K562 (cell line): ENCODE results near the gene GPR37L1. TPM values are rescaled to one million over a fixed set of nuclear protein-coding genes. Genes with fewer than 3 reads are reported as not detected.

Experiments
- FOXJ2 ChIP-seq: fragments of 200-800 bp; sonication (Bioruptor generic); IDR thresholded peaks from 2 replicates; pipeline ENCODE4 v1.6.1; 2016; ENCODE audit warnings: missing genetic modification characterization, missing compliant biosample characterization
- SAP30 ChIP-seq: fragments of 200-600 bp; sonication (generic); IDR thresholded peaks from 2 replicates; pipeline ENCODE4 v1.6.1; 2012; ENCODE audit warnings: borderline replicate concordance, low read depth, mild to moderate bottlenecking, moderate library complexity, low read length, control low read depth, inconsistent platforms; ENCODE audit not compliant: insufficient read depth, poor library complexity, severe bottlenecking
- THRB ChIP-seq: fragments of 450-650 bp; formaldehyde crosslinking; conservative IDR thresholded peaks from 2 replicates; pipeline ENCODE4 v1.4.0; 2022; ENCODE audit warnings: mild to moderate bottlenecking, missing genetic modification characterization
- VEZF1 ChIP-seq: fragments of 200-800 bp; sonication (Bioruptor generic); IDR thresholded peaks from 2 replicates; pipeline ENCODE4 v1.6.1; 2017; ENCODE audit warnings: missing genetic modification characterization, missing compliant biosample characterization
- ZBTB7A ChIP-seq: IDR thresholded peaks from 2 replicates; pipeline ENCODE4 v1.6.1; 2011; ENCODE audit warnings: low read depth, mild to moderate bottlenecking, low read length, moderate library complexity, borderline replicate concordance; ENCODE audit not compliant: control insufficient read depth
- polyA plus RNA-seq, 8 experiments: library from polyadenylated mRNA; depleted of rRNA in 4 of 8; stranded (reverse) in 5 of 8; unstranded in 3 of 8; fragments of >200 nt; fragmentation: Nextera tagmentation in 2 of 8; fragmentation: Illumina TruSeq in 1 of 8; extraction: Ambion mirVana in 2 of 8; extraction: Trizol in 1 of 8; gene quantifications; 2 replicates each; pipeline versions ENCODE4 v1.2.1 to v1.2.3, GENCODE V29; 2011 to 2014; ENCODE audit warnings: inconsistent platforms in 1 of 8, missing spikeins in 1 of 8
- total RNA-seq, 7 experiments: library from RNA; depleted of rRNA in 6 of 7; stranded (reverse); fragments of >200 nt in 6 of 7; fragmentation: Illumina TruSeq in 2 of 7; extraction: Trizol in 2 of 7; gene quantifications; 2 replicates each; pipeline versions ENCODE4 v1.2.1 to v1.2.3, GENCODE V29; 2011 to 2021; ENCODE audit warnings: low replicate concordance in 1 of 7
- TF ChIP-seq, protein P1 (sequence below), 3 experiments: fragments of 200-800 bp in 1 of 3; fragments of 250-450 bp in 1 of 3; fragments of 450-650 bp in 1 of 3; sonication (Bioruptor Pico) in 1 of 3; sonication (Bioruptor generic) in 1 of 3; formaldehyde crosslinking in 1 of 3; IDR thresholded peaks; 2 replicates each; pipeline versions ENCODE4 v1.6.1 to v1.8.0; 2016 to 2022; ENCODE audit warnings: mild to moderate bottlenecking in 2 of 3, missing genetic modification characterization in 2 of 3, missing compliant biosample characterization in 1 of 3, moderate library complexity in 1 of 3
- TF ChIP-seq, protein P2 (sequence below), 2 experiments: fragments of 250-450 bp in 1 of 2; fragments of 450-650 bp in 1 of 2; sonication (Bioruptor Pico) in 1 of 2; IDR thresholded peaks; 2 replicates each; pipeline versions ENCODE4 v1.6.1 to v1.8.0; 2016 to 2021; ENCODE audit warnings: mild to moderate bottlenecking in 2 of 2, moderate library complexity in 2 of 2, missing compliant biosample characterization in 1 of 2, missing genetic modification characterization in 1 of 2

The GPR37L1 gene
- total and polyA plus RNA-seq, 9 of the 15 experiments (the other 6 are each of a cell fraction or from before 2014, with no cell fraction given) = not detected

DNA sequence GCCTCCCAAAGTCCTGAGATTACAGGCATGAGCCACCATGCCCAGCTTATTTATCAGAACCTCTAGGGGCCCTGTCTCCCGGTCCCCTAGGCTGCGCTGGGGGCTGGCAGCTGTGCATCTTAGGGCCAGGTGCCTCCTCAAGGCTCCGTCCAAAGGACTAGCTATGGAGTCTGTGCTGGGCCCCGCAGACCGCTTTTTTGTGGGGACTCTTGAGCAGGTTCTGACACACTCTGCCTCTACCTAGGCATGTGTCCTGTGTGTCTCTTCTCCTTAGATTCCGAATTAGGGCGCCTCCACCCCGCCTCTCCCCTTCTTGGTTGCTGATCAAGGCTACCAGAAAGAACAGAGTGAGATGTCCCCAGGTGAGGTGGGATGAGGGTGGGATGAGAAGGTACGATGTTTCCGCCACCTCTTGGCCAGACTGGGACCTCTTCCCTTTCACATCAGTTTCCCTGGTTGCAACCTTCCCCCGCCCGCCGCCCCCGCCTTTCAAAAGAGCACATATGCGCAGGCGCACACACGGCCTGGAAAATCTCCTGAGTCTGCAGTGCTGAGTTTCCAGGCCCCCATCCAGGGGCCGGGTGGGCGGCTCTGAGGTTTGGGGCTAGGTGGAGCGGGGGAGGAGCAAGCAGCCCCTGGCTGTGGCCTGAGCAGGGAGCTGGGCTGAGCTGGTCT is 42.7 kb downstream of the GPR37L1 start (continued):
- TF ChIP-seq SAP30 (peak; percentile 10), THRB (no peak), FOXJ2 (tag) (0 out of 2 replicates have a peak, but pooled peaks have one; percentile 17), VEZF1 (CRISPR knock-in tag) (peak; percentile 75), ZBTB7A (peak; percentile 91)
- TF ChIP-seq, protein P1, sequence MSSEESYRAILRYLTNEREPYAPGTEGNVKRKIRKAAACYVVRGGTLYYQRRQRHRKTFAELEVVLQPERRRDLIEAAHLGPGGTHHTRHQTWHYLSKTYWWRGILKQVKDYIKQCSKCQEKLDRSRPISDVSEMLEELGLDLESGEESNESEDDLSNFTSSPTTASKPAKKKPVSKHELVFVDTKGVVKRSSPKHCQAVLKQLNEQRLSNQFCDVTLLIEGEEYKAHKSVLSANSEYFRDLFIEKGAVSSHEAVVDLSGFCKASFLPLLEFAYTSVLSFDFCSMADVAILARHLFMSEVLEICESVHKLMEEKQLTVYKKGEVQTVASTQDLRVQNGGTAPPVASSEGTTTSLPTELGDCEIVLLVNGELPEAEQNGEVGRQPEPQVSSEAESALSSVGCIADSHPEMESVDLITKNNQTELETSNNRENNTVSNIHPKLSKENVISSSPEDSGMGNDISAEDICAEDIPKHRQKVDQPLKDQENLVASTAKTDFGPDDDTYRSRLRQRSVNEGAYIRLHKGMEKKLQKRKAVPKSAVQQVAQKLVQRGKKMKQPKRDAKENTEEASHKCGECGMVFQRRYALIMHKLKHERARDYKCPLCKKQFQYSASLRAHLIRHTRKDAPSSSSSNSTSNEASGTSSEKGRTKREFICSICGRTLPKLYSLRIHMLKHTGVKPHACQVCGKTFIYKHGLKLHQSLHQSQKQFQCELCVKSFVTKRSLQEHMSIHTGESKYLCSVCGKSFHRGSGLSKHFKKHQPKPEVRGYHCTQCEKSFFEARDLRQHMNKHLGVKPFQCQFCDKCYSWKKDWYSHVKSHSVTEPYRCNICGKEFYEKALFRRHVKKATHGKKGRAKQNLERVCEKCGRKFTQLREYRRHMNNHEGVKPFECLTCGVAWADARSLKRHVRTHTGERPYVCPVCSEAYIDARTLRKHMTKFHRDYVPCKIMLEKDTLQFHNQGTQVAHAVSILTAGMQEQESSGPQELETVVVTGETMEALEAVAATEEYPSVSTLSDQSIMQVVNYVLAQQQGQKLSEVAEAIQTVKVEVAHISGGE (CRISPR knock-in tag; IDR thresholded peaks at IDR 0.05) = 0 out of 6 replicates have a peak, but pooled peaks of 1 of the 3 experiments have one; percentile 8
- TF ChIP-seq, protein P2, sequence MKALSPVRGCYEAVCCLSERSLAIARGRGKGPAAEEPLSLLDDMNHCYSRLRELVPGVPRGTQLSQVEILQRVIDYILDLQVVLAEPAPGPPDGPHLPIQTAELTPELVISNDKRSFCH (CRISPR knock-in tag; IDR thresholded peaks at IDR 0.05) = no peak
- TF ChIP-seq, protein P2 (tag; IDR thresholded peaks at IDR 0.05) = 0 out of 2 replicates have a peak, but pooled peaks have one; percentile 19
